Osteocyte (in vitro differentiated cells): Measurements from ENCODE around the gene NME9. TPM values are rescaled to one million over a fixed set of nuclear protein-coding genes. Genes with fewer than 3 reads are reported as not detected.
"Not testable (repeated sequence)": the region's sequence is repeated elsewhere in the genome, so short reads cannot be mapped to it uniquely, and the experiment has no call there.

ENCODE experiments used
- DNase-seq: peaks from one replicate; pipeline ENCODE4 v3.0.0; 2021; ENCODE audit warnings: mixed read lengths; ENCODE audit not compliant: unreplicated experiment; ENCODE audit errors: extremely low spot score
- H3K27ac Mint-ChIP-seq: one replicate; pipeline ENCODE4 v1.8.0; 2021; ENCODE audit warnings: mild to moderate bottlenecking, mixed read lengths; ENCODE audit not compliant: unreplicated experiment
- H3K27me3 Mint-ChIP-seq: one replicate; pipeline ENCODE4 v1.8.0; 2021; ENCODE audit warnings: mixed read lengths; ENCODE audit not compliant: unreplicated experiment
- H3K36me3 Mint-ChIP-seq: one replicate; pipeline ENCODE4 v1.8.0; 2021; ENCODE audit warnings: mixed read lengths; ENCODE audit not compliant: unreplicated experiment
- H3K4me1 Mint-ChIP-seq: one replicate; pipeline ENCODE4 v1.8.0; 2021; ENCODE audit warnings: mixed read lengths; ENCODE audit not compliant: unreplicated experiment
- H3K4me3 Mint-ChIP-seq: one replicate; pipeline ENCODE4 v1.8.0; 2021; ENCODE audit warnings: mild to moderate bottlenecking, moderate library complexity, mixed read lengths; ENCODE audit not compliant: unreplicated experiment
- H3K9me3 Mint-ChIP-seq: one replicate; pipeline ENCODE4 v1.8.0; 2021; ENCODE audit warnings: mixed read lengths; ENCODE audit not compliant: unreplicated experiment
- long read RNA-seq: library from polyadenylated mRNA; unstranded; transcript quantifications from one replicate; pipeline ENCODE4 v2.0.0, GENCODE V29; 2021
- total RNA-seq: library from RNA; stranded (reverse); gene quantifications from 2 replicates; pipeline ENCODE4 v1.2.1, GENCODE V29; 2021
- TF ChIP-seq, protein P1 (sequence below): fragments of 200-600 bp; sonication (generic); IDR thresholded peaks from 2 replicates; pipeline ENCODE4 v1.5.0; 2021; ENCODE audit warnings: antibody characterized with exemption, mild to moderate bottlenecking, moderate library complexity

Gene NME9, protein sequence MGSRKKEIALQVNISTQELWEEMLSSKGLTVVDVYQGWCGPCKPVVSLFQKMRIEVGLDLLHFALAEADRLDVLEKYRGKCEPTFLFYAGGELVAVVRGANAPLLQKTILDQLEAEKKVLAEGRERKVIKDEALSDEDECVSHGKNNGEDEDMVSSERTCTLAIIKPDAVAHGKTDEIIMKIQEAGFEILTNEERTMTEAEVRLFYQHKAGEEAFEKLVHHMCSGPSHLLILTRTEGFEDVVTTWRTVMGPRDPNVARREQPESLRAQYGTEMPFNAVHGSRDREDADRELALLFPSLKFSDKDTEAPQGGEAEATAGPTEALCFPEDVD
- total RNA-seq = not detected in 2 replicates
- long read RNA-seq, partial matches to known transcripts = 0 of 3 reads
- long read RNA-seq, other reads (novel, unspliced or antisense) = 3 of 3 reads

DNA sequence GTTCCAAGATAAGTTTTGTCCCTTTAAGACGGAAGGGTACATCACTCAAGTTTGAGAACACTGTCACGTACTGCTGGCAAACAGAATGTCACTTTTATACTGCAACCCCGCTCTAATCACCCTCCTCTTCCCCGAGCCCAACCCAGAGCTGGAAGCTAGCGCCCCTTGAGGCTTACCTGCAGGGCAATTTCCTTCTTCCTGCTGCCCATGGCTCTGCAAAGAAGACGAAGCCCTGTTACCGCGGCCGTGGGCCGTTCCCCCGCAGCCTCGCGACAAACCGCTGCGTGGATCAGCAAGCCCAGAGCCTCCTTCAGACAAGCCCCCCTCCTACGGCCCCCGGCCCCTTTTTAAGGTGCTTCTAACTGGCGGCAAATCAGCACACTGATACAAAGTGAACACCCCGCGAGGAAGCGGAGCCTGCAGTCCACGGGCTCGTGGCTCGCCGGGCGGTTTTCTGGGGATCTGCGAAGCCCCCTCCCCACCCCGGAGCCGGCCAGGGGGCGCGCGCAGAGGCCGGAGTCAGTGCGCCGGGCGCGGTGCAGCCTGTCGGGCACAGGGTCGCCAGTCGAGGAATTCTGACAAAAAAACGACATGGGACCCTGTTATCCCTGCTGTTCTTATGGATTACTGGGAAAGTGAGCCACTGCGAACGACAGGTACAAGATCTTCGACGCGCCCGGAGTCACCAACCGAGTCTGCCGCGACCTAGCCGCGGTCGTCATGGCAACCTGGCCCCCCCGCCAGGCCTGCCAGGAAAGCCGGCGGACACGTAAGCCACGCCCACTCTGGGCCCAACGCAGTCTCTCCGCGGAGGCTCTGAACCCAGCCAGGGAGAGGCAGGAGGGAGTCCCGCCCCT is at the start of gene NME9:
TSS of gene NME9 (minus strand) at position 725 of the 857 bp plus-strand sequence. CDS start at position 209, 516 bp downstream.
- TF ChIP-seq, protein P1, sequence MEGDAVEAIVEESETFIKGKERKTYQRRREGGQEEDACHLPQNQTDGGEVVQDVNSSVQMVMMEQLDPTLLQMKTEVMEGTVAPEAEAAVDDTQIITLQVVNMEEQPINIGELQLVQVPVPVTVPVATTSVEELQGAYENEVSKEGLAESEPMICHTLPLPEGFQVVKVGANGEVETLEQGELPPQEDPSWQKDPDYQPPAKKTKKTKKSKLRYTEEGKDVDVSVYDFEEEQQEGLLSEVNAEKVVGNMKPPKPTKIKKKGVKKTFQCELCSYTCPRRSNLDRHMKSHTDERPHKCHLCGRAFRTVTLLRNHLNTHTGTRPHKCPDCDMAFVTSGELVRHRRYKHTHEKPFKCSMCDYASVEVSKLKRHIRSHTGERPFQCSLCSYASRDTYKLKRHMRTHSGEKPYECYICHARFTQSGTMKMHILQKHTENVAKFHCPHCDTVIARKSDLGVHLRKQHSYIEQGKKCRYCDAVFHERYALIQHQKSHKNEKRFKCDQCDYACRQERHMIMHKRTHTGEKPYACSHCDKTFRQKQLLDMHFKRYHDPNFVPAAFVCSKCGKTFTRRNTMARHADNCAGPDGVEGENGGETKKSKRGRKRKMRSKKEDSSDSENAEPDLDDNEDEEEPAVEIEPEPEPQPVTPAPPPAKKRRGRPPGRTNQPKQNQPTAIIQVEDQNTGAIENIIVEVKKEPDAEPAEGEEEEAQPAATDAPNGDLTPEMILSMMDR = peak; percentile 45
- no peaks in the 10 kb centered on the region for H3K9me3 Mint-ChIP-seq
- DNase-seq = peak; percentile 88
- no peak within 1 kb of the TSS for H3K27ac Mint-ChIP-seq
- peaks cover 11% of the 10 kb centered on the region for H3K4me1 Mint-ChIP-seq
- peak within 1 kb of the TSS; percentile 81 for H3K4me3 Mint-ChIP-seq
- H3K36me3 Mint-ChIP-seq = no peaks in the 10 kb centered on the region
- peaks cover 20% of the 10 kb centered on the region for H3K27me3 Mint-ChIP-seq

DNA sequence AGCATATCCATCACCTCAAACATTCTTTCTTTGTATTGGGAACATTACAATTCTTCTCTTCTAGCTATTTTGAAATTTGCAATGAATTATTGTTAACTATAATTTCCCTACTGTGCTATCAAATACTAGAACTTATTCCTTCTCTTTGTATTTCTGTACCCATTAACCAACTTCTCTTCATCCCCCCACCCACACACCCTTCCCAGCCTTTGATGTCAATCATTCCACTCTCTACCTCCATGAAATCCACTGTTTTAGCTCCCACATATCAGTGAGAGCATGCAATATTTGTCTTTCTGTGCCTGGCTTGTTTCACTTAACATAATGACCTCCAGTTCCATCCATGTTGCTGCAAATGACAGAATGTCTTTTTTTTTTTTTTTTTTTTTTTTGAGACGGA is 49.3 kb upstream of the NME9 start:
- H3K9me3 Mint-ChIP-seq = no peaks in the 10 kb centered on the region
- no peak overlapping the region for H3K4me3 Mint-ChIP-seq
- peaks cover 12% of the 10 kb centered on the region for H3K4me1 Mint-ChIP-seq
- DNase-seq = no peak
- TF ChIP-seq, protein P1 = no peak
- H3K36me3 Mint-ChIP-seq = peaks cover 17% of the 10 kb centered on the region
- no peaks in the 10 kb centered on the region for H3K27me3 Mint-ChIP-seq
- H3K27ac Mint-ChIP-seq = no peak overlapping the region

DNA sequence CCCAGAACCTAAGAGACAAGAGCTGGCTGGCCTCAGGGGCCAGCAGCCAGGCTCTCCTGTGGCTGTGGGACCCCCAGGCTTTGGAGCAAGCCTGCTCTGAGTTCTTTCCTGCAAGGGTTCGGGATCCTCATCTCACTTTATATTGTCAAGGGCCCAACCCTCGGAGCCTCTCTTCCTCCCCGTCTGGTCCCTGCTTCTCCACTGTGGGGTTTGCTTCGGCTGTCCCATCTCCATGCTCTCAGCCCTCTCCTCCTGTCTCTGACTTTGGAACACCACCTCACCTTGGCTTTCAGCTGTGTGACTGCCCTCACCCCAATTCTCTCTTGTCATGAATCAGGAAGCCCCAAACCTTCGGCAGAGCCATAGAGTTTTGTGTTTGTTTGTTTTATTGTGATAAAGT is 48.7 kb upstream of the NME9 start:
- Mint-ChIP-seq H3K36me3 (peaks cover 22% of the 10 kb centered on the region), H3K27ac (no peak overlapping the region), H3K4me1 (peaks cover 12% of the 10 kb centered on the region), H3K4me3 (no peak overlapping the region), H3K9me3 (no peaks in the 10 kb centered on the region), H3K27me3 (no peaks in the 10 kb centered on the region)
- TF ChIP-seq, protein P1 = no peak
- DNase-seq = no peak

DNA sequence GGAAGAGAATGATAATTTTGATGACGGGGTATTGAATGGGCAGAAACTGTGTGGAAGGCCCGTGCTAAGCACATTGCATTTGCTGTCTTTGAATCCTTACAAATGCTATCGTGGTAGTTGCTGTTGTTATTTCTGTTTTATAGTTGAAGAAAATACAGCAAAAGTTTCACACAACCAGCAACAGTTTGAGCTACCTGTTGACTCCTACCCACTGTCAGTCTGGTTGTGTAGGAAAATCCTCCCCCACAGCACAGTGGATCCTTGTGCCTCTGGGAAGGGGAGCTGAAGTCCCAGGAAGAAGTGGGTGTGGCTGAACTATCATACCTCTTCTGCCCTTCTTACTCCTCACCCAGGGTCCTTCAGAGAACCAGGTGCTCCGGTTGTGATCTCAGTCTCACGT is 48.2 kb upstream of the NME9 start:
- H3K27ac Mint-ChIP-seq = no peak overlapping the region
- DNase-seq = no peak
- TF ChIP-seq, protein P1 = no peak
- no peaks in the 10 kb centered on the region for H3K9me3 Mint-ChIP-seq
- peaks cover 27% of the 10 kb centered on the region for H3K36me3 Mint-ChIP-seq
- H3K4me1 Mint-ChIP-seq = peaks cover 12% of the 10 kb centered on the region
- no peaks in the 10 kb centered on the region for H3K27me3 Mint-ChIP-seq
- no peak overlapping the region for H3K4me3 Mint-ChIP-seq

DNA sequence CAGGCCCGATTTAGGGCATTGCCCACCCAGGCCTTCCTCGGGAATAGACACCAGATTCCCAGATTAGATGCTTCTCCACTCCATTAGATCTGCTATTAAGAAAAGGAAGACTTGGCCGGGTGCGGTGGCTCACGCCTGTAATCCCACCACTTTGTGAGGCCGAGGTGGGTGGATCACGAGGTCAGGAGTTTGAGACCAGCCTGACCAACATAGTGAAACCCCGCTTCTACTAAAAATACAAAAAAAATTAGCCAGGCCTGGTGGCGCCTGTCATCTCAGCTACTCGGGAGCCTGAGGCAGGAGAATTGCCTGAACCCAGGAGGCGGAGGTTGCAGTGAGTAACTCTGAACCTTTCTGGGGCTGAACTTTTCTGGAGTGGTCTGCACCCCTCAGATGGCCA is 47.6 kb upstream of the NME9 start:
- not testable (repeated sequence) for H3K27ac Mint-ChIP-seq, H3K27me3 Mint-ChIP-seq, DNase-seq, H3K9me3 Mint-ChIP-seq, H3K4me1 Mint-ChIP-seq, H3K4me3 Mint-ChIP-seq
- H3K36me3 Mint-ChIP-seq = peaks cover 27% of the 10 kb centered on the region
